GM03348 (cell line): Measurements from ENCODE around the gene TNFRSF4.

Experiments used
- DNase-seq: peaks from one replicate; pipeline ENCODE4 v3.0.0; 2012; ENCODE audit warnings: low spot score

Gene TNFRSF4

GRCh38 chr1:1169429-1170214, 44.3 kb downstream of the TNFRSF4 start:
- no peak for DNase-seq

- DNase-seq, result no peak
These were observed 45.2 kb downstream of the TNFRSF4 start for GRCh38 chr1:1168451-1169411.

DNA sequence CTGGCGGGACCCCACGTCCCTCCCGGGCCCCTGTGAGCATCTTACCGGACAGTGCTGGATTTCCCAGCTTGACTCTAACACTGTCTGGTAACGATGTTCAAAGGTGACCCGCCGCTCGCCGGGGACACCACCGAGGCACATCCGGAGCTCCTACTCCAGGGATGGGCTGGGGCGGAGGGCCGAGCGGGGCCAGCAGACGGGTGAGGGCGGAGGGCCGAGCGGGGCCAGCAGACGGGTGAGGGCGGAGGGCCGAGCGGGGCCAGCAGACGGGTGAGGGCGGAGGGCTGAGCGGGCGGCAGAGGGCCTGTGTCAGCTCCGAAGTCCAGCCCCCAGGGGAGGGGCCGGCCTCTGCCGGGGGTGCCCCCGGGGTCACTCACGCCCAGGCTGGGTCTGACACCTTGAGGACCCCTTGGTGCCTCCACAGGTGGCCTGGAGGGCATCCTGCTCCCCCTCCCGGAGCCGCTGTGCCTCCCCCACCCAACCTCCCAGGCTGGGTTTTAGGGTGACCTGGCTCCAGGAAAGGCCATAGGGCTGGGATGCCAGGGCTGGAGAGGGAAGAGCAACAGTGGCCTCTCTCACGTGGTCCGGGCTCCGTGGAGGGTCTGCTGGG, 46.0 kb downstream of the TNFRSF4 start:
- no peak for DNase-seq

DNA sequence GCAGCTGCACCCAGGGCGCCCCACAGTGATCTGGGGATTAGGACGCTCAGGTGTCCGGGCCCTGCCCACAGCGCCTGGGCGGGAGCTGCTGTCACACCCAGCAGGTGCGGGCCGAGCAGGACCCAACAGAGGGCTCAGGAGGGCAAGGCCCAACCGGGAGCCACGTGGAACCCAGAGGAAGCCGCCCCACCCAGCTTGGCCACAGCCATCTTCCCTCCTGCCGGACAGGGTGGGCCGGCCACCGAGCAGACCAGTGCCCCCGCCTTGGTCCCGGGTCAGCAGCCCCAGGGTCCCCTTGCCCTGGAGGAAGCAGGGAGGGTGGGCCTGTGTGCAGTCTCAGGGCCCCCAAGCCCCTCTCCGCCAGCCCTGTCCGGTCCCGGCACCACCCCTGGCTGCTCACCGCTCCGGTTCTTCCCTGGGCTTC, 46.5 kb downstream of the TNFRSF4 start:
- no peak for DNase-seq

DNA sequence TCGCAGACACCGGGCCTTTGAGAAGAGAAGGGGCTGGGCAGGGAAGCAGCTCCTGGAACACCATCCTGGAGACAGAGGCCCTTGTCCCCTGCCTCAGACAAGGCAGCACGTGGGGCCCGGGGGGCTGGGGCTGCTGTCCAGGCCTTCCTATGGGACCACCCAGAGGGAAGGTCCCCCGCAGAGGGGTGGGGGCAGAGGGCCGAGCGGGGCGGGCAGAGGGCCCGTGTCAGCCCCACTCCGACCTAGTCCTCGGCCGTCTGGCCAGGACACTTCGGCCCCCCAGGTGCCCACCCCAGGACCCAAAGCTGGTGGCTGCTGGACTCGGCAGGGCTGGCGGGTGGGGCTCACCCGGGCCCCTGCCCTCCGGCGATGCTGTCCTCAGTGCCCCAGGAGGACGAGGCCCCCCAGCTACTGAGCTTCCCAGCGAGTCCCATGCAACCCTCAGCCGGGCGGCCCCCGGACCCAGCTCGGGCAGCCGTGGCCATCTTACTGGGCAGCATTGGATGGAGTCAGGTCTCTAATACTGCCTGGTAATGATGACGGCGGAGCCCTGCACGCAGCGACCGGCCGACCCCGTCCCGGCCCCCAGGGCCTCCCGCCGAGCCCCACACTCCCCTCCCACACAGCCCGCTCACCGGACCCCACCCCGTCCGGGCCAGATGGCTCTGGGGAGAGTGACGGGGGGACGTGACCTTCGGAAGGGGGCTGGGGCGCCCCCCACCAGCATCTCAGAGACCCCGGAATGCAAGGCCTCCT, 47.1 kb downstream of the TNFRSF4 start:
- no peak for DNase-seq

- DNase-seq, result no peak
These were observed 48.0 kb downstream of the TNFRSF4 start for GRCh38 chr1:1165900-1166421.

GRCh38 chr1:1165485-1165884, 48.5 kb downstream of the TNFRSF4 start:
- no peak for DNase-seq

DNA sequence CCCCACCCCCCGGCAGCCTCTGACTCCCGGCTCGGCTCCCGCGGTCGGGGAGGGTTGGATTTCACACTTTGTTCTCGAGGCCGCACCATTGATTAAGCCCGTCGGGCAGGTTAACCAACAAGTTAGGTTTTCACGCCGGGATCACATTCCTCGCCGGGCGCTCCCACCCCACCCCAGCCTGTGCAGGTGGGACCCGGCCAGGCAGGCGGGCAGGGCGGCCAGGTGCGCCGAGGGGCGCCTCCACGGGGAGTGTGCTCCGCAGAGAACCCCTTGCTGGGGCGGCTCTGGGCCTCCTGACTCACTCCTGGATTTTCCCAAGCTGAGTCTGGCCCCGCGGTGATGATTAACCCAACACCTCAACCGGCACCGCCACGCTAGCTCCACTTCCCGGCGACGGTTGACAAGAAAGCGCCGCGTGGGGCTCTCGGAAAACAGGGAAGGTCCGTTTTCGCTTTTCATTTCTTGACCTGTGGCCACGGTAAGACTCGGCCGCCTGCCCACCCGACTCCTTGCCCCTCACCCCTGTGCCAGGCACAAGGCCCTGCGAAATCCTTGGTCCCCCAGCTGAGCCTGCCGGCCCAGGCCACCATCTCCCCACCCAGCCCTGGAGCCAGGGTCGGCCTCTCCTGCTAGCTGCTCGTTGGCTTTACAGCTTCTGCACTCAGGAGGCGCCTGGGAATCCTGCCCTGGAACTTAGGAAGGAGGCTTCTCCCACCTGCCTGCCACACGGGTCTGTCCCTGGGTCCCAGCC, 49.1 kb downstream of the TNFRSF4 start:
- DNase-seq, result no peak

- no peak for DNase-seq
These were observed 49.6 kb downstream of the TNFRSF4 start for GRCh38 chr1:1164361-1164700.

DNA sequence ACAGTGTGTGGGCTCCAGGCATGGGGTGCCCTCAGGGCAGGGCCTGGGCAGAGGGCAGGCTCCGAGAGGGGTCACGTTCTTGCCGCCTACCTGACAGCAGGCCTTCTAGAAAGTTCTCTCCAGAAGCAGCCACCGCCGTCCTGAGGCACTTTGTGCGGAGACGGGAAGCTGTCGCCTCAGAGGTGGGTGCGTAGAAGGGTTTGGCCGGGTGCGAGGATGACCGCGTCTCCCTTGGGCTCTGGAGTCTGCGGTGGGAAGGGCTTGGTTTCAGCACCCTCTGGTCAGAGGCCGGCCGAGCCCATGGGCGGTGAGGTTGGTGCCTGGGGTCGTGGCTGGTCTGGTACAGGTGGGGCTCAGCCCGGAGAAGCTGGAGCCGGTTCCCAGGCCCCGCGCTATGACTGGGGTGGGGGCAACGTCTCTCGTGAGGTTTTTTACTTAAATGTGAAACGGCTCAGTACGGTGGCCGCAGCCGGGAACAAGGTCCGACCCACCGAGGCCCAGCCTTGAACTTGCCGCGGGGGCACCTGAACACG, 50.3 kb downstream of the TNFRSF4 start:
- DNase-seq, result no peak

DNA sequence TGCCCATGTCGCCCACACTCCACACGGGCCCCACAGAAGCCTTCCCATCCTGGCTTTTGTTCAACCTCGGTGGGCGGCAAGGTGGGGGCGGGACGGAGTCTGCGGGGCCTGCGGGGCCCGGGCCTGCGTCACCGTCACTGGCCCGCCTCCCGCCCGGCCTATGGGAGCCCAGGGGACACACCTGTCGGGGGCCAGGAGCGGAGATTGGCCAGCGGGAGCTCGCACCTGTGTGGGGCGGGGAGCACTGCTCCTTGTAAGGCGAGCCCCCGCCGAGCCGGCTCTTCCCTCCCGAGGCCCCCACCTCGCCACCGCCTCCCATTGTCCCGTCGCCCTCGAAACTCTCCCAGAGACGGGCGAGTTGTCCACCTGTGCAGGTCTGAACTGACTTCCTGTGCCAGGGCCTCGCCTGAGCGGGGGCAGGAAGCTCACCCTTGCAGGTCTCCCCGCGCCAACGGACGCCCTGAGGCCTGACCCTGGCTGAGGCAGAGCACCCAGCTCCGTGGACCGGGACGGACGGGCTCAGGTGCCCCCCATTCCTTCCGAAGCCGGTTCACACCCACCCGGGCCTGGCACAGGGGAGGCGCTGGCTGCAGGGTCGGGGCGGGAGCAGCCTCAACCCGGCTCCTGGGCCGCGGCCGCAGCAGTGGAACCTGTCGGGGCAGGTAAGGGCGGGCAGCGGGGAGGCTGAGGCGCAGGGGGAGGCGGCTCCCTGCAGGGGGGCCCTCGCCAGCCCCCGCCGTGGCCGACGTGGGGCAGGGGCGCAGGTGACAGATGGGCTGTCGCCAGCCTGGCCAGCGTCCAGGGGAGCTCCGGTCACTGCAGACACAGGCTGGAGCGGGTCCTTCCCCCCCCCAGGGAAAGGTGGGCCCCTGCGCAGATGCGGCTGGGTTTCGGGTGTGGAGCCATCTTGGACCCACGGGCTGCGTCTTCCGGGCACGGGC, 51.1 kb downstream of the TNFRSF4 start:
- DNase-seq, result no peak

- DNase-seq, result no peak
These were observed 52.3 kb downstream of the TNFRSF4 start for GRCh38 chr1:1161683-1162079.
